T-helper 17 cell (primary cell): ENCODE data around the gene MYO9B. TPM values are rescaled to one million over a fixed set of nuclear protein-coding genes. Genes with fewer than 3 reads are reported as not detected.

Source experiments
- ATAC-seq: fragments of 150-1000 bp; cut with Tn5 transposase; 2 replicates; pipeline ENCODE4 v1.10.0; 2021; ENCODE audit warnings: mild to moderate bottlenecking, moderate library complexity
- DNase-seq, 3 donors: peaks; one replicate each; pipeline versions ENCODE4 v3.0.0 to v3.0.0-alpha.2; 2020 to 2021
- H3K9me3 ChIP-seq: one replicate; pipeline ENCODE4 v1.7.0; 2013; ENCODE audit warnings: low read length, mild to moderate bottlenecking; ENCODE audit not compliant: control insufficient read depth, poor library complexity, severe bottlenecking
- H3K27ac Mint-ChIP-seq: one replicate; pipeline ENCODE4 v1.8.0; 2022; ENCODE audit warnings: mild to moderate bottlenecking, moderate library complexity, mixed read lengths
- H3K27me3 Mint-ChIP-seq: one replicate; pipeline ENCODE4 v1.8.0; 2022; ENCODE audit warnings: mixed read lengths
- H3K36me3 Mint-ChIP-seq: one replicate; pipeline ENCODE4 v1.8.0; 2022; ENCODE audit warnings: low read depth, mixed read lengths
- H3K4me1 Mint-ChIP-seq: one replicate; pipeline ENCODE4 v1.8.0; 2022; ENCODE audit warnings: mild to moderate bottlenecking, mixed read lengths
- H3K4me3 Mint-ChIP-seq: one replicate; pipeline ENCODE4 v1.8.0; 2022; ENCODE audit warnings: mild to moderate bottlenecking, moderate library complexity, mixed read lengths
- total RNA-seq, 4 donors: library from RNA in 2 of 4; stranded (reverse) in 2 of 4; gene quantifications; one replicate each; pipeline ENCODE4 v1.2.3 and lab custom pipeline; 2022 to 2026

MYO9B gene
- total RNA-seq, 2 donors from 2014 or later: 202 to 220 TPM

DNA sequence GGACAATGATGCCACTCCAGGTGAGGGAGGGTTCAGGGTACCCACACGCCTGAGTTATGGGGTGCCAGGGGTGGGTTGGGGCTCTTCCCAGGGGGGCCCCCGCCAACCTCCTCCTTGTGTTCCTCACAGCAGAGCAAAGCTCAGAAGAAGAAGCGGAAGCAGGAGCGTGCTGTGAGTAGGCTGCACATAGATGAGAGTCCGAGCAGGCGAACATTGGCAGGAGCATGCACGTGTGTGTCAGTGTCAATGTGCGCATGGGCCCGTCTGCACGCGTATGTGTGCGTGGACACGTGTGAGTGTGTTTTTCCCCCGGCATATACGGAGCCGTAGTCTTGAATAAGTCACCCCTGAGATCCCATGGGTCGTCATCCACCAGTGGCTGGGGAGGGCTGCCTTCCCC lies 127.1 kb downstream of the MYO9B start:
- ATAC-seq: no peak
- H3K36me3 Mint-ChIP-seq: peaks cover 5% of the 10 kb centered on the region
- H3K27ac Mint-ChIP-seq: no peak overlapping the region

GRCh38 chr19:17205237-17206140 lies 129.9 kb downstream of the MYO9B start:
- Mint-ChIP-seq H3K4me1 (no peaks in the 10 kb centered on the region), H3K4me3 (no peak overlapping the region), H3K36me3 (peaks cover 3% of the 10 kb centered on the region), H3K27me3 (no peaks in the 10 kb centered on the region), H3K27ac (peak overlapping the region; percentile 81)
- no peaks in the 10 kb centered on the region for H3K9me3 ChIP-seq
- peak; percentile 75 for ATAC-seq
- peak; percentile 30 to 58 (median 34) for DNase-seq

More for the DNA sequence above, 127.1 kb downstream of the MYO9B start:
- Mint-ChIP-seq H3K4me1 (peaks cover 2% of the 10 kb centered on the region), H3K4me3 (no peak overlapping the region), H3K27me3 (no peaks in the 10 kb centered on the region)
- no peaks in the 10 kb centered on the region for H3K9me3 ChIP-seq
- no peak for DNase-seq

DNA sequence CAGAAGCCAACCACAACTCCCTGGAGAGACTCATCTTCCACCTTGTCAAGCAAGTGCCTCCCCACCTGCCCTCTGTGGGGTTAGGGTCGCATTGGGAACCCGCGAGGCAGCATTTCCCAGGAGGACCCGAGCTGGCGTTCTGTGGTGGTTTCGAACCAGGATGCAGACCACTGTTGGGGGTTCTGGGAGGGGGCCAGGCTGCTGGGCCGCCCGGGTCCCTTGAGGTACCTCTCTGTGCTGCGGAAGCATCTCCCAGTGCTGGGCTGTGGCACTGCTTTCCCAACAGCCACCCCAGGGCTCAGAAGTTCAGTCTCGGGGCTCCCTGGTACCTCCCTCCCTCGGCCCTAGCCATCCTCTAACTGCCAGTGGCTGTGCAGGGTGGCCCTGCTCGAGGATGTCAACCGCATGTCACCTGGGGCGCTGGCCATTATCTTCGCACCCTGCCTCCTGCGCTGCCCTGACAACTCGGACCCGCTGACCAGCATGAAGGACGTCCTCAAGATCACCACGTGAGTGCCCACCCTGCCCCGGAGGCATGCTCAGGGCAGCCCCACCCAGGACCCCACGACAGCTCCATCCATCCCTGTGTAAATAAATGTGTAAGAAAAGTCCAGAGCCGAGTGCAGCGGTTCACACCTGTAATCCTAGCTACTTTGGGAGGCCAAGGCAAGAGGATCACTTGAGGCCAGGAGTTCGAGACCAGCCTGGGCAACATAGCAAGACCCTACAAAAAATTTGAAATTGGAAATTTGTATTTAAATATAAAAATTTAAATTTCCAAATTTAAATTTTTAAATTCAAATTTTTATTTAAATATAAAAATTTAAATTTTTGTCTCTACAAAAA lies 131.4 kb downstream of the MYO9B start:
- H3K27ac Mint-ChIP-seq: no peak overlapping the region
- peaks cover 3% of the 10 kb centered on the region for H3K36me3 Mint-ChIP-seq
- ATAC-seq (no peak), DNase-seq (no peak)
- H3K27me3 Mint-ChIP-seq: no peaks in the 10 kb centered on the region
- no peaks in the 10 kb centered on the region for H3K4me1 Mint-ChIP-seq
- no peaks in the 10 kb centered on the region for H3K9me3 ChIP-seq
- no peak overlapping the region for H3K4me3 Mint-ChIP-seq

GRCh38 chr19:17209126-17210036 lies 133.8 kb downstream of the MYO9B start:
- Mint-ChIP-seq H3K27ac (no peak overlapping the region), H3K4me3 (no peak overlapping the region), H3K4me1 (no peaks in the 10 kb centered on the region), H3K27me3 (no peaks in the 10 kb centered on the region), H3K36me3 (peaks cover 3% of the 10 kb centered on the region)
- no peak for DNase-seq
- H3K9me3 ChIP-seq: no peaks in the 10 kb centered on the region
- ATAC-seq: peak; percentile 54

- H3K4me1 Mint-ChIP-seq: peaks cover 6% of the 10 kb centered on the region
- no peak overlapping the region for H3K4me3 Mint-ChIP-seq
- ATAC-seq: no peak
- DNase-seq: no peak
- no peaks in the 10 kb centered on the region for H3K27me3 Mint-ChIP-seq
- peaks cover 3% of the 10 kb centered on the region for H3K36me3 Mint-ChIP-seq
- H3K27ac Mint-ChIP-seq: no peak overlapping the region
- no peaks in the 10 kb centered on the region for H3K9me3 ChIP-seq
Observed at GRCh38 chr19:17210296-17210695, 134.7 kb downstream of the MYO9B start.

DNA sequence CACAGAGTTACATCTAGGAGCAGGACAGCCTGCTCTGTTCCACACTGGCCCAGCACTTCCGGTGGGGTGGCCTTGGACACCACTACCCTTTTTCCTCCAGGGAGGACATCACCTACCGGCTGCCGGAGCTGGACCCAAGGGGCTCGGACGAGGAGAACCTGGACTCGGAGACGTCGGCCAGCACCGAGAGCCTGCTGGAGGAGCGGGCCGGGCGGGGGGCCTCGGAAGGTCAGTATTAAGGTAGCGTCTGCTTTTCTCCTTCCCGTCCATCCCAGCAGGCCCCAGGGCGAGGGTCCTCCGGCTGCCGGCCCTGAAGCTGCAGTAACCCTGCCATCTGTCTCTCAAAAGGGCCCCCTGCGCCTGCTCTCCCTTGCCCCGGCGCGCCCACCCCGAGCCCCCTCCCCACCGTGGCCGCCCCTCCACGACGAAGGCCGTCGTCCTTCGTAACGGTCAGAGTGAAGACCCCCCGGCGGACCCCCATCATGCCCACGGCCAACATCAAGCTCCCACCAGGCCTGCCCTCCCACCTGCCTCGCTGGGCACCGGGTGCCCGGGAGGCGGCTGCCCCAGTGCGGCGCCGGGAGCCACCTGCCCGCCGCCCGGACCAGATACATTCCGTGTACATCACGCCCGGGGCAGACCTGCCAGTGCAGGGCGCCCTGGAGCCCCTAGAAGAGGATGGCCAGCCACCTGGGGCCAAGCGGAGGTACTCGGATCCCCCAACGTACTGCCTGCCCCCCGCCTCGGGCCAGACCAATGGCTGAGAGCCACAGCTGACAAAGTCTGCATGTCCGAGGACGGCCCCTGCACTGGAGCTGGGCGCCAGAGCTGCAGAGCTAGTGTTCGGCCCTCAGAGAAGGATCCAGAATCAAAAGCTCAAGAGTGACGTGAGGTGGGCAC lies 136.2 kb downstream of the MYO9B start:
- H3K27ac Mint-ChIP-seq: no peak overlapping the region

DNA sequence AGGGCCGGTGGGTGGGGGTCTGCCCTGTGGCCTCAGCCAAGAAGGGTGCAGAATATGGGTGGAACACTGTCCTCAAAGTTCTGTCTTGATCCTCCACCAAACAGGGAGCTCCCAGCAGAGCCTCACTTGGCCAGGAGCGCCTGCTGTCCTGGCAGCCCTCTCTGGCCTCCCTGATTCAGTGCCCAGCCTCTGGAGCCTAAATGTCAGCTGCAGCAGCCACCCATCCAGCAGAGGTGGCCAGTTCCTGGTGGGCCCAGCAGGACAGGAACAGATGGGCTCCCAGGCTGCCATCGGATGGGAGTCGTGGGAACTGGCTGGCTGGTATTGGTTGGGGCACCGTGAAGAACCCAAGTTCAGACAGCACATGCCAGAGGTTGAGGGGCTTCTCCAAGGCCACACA lies 137.8 kb downstream of the MYO9B start:
- peaks cover 12% of the 10 kb centered on the region for H3K4me1 Mint-ChIP-seq
- H3K27ac Mint-ChIP-seq: peak overlapping the region; percentile 93
- no peaks in the 10 kb centered on the region for H3K27me3 Mint-ChIP-seq
- no peaks in the 10 kb centered on the region for H3K9me3 ChIP-seq
- ATAC-seq: no peak
- DNase-seq: no peak
- H3K4me3 Mint-ChIP-seq: no peak overlapping the region
- no peaks in the 10 kb centered on the region for H3K36me3 Mint-ChIP-seq

More for the DNA sequence above, 136.2 kb downstream of the MYO9B start:
- no peaks in the 10 kb centered on the region for H3K27me3 Mint-ChIP-seq
- H3K4me1 Mint-ChIP-seq: peaks cover 12% of the 10 kb centered on the region
- ATAC-seq: no peak
- H3K4me3 Mint-ChIP-seq: no peak overlapping the region
- no peaks in the 10 kb centered on the region for H3K9me3 ChIP-seq
- no peak for DNase-seq
- H3K36me3 Mint-ChIP-seq: peaks cover 3% of the 10 kb centered on the region

DNA sequence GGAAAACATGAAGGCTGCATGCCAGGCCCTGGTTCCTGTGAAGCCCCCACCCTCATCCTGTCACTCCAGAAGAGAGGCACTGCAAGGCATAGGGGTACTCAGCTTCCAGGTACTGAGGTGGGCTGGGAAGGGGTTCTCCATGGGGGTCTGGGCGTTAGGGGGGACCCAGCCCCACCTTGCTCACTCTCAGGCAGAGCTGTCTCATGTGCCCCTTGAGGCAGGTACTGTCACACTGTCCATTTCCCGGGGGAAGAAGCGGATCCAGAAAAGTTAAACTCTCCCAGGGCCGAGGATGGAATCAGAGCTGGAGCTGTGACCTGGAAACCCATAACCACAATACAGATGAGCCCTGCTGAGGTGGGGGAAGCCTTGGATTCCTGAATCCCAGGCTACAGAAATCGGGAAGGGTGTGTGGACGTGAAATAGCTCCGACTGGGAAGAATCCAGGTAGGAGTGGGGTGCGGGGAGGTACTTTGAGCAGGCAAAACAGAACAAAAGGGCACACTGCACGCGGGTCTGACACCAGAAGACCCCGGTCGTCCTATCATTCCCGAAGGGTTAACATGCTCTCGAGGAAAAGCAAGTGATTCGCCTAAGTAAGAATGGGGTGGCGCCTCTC lies 139.0 kb downstream of the MYO9B start:
- Mint-ChIP-seq H3K36me3 (no peaks in the 10 kb centered on the region), H3K4me3 (peak overlapping the region; percentile 91), H3K4me1 (peaks cover 12% of the 10 kb centered on the region), H3K27me3 (no peaks in the 10 kb centered on the region), H3K27ac (peak overlapping the region; percentile 93)
- DNase-seq (no peak), ATAC-seq (no peak)
- no peaks in the 10 kb centered on the region for H3K9me3 ChIP-seq

- peak within 1 kb of the TSS; percentile 91 for H3K4me3 Mint-ChIP-seq
- H3K27ac Mint-ChIP-seq: peak within 1 kb of the TSS; percentile 93
- peaks cover 12% of the 10 kb centered on the region for H3K4me1 Mint-ChIP-seq
- H3K27me3 Mint-ChIP-seq: no peaks in the 10 kb centered on the region
- ATAC-seq: peak; percentile 97
- peak; percentile 75 to 79 (median 79) for DNase-seq
- no peaks in the 10 kb centered on the region for H3K36me3 Mint-ChIP-seq
- H3K9me3 ChIP-seq: no peaks in the 10 kb centered on the region
Observed at GRCh38 chr19:17215127-17215971, 139.8 kb downstream of the MYO9B start, which contains the start of gene USE1. Gene USE1, plus strand, starts transcription at chr19:17215357. Its CDS starts 49 bp downstream, at chr19:17215406.

DNA sequence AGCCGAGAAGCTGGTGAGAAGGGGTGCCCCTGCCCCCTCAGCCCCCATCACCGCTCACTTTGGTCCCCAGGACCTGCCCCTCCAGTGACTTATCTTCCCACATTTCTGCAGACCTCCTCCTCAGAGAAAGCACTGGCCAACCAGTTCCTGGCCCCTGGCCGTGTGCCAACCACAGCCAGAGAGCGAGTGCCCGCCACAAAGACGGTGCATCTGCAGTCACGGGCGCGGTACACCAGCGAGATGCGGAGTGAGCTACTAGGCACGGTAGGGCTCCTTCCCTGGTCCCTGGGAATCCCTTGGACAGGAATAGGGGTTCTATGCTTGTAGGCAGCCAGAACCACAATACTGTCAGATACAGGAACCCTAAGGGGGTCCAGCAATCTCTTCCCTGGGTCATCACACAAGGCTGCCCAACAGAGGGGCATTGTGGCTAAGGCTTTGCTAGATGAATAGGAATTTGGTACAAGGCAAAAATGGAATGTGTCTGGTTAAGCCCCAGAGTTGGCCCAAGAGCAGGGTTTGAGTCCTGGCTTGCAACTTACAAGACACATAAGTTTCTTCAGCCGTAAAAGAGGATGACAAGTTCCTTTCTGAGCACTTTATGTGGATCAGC lies 140.6 kb downstream of the MYO9B start:
- ATAC-seq: no peak
- peaks cover 12% of the 10 kb centered on the region for H3K4me1 Mint-ChIP-seq
- no peaks in the 10 kb centered on the region for H3K36me3 Mint-ChIP-seq
- no peaks in the 10 kb centered on the region for H3K27me3 Mint-ChIP-seq
- H3K9me3 ChIP-seq: no peaks in the 10 kb centered on the region
- H3K27ac Mint-ChIP-seq: peak overlapping the region; percentile 93
- H3K4me3 Mint-ChIP-seq: peak overlapping the region; percentile 91
- DNase-seq: no peak
